LNCAP (cell line): ENCODE measurements around the gene COL25A1.

Source experiments
- TF ChIP-seq, protein P1 (sequence below): fragments of 450-650 bp; IDR thresholded peaks from 2 replicates; pipeline ENCODE4 v1.5.1; 2017; ENCODE audit warnings: mild to moderate bottlenecking

The COL25A1 gene

DNA sequence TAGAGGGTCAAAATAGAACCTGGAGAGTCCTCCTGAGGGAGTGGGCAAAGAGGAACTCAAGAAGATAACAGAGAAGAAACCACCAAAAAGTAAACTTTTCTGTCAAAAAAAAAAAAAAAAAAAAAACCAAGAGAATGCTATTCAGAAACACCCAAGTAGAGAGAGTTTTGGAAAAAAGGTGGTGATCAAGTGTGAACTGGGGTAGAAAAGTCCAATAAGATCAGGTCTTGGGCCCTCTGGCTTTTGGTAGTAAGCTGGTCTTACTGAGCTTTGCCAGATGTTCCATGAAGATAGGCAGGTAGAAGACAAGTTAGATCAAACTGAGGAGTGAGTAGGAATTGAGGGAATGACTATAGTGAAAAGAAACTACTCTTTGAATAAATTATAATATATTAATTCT lies 167.5 kb downstream of the COL25A1 start:
- TF ChIP-seq, protein P1, sequence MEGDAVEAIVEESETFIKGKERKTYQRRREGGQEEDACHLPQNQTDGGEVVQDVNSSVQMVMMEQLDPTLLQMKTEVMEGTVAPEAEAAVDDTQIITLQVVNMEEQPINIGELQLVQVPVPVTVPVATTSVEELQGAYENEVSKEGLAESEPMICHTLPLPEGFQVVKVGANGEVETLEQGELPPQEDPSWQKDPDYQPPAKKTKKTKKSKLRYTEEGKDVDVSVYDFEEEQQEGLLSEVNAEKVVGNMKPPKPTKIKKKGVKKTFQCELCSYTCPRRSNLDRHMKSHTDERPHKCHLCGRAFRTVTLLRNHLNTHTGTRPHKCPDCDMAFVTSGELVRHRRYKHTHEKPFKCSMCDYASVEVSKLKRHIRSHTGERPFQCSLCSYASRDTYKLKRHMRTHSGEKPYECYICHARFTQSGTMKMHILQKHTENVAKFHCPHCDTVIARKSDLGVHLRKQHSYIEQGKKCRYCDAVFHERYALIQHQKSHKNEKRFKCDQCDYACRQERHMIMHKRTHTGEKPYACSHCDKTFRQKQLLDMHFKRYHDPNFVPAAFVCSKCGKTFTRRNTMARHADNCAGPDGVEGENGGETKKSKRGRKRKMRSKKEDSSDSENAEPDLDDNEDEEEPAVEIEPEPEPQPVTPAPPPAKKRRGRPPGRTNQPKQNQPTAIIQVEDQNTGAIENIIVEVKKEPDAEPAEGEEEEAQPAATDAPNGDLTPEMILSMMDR, result no peak

DNA sequence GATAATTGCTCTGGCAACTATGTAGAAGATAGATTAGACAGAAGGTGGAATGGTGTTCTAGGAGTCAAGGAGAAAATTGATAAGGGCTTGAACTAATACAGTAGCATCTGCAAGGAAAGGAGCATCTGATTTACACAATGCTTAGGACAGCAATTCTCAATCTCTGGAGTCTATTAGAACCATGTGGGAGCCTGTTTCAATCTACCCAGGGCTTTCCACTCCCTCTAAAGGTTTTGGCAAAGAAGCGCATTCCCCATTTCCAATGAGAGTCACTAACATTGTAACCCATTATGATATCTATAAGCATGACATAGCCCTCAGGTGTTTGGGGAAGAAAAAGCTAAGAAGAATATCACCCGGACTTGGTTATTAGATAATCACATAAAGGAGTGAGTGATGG lies 168.2 kb downstream of the COL25A1 start:
- TF ChIP-seq, protein P1, result no peak

DNA sequence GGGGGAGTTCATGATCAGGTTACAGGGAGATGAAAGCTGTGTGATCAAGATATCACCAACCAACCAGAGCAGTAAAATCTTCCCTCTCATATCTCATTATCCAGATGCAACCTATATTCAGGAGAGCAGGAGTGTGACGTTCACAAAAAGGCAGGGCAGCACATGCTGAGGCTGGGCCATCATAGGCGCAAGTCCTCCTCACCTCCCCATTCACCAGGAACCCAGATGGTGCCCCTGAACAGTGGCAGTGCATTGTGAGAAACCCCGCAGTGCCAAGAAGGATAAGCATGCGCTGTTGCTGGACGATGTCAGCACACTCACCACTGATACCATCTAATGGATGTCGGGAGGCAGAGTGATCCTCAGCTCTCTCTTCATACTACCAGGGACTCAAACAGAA lies 170.9 kb downstream of the COL25A1 start:
- TF ChIP-seq, protein P1, result no peak

DNA sequence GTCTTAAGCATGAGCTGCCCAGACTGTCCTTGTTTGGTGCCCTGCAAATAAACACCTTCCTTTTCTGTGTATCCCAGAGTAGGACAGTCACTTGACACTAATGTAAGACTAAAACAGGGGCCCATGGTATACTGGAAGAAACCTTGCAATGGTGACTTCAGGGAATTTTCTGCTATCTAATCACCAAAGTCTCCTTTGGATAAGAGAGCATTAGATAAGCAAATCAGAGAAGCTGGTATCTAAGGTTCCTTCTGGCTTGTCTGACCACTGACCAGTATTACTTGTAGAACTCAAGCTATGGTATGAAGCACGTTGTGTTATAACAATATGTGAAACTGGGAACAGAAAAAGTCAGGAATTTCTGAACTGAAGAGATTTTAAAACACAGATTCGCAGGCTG lies 173.9 kb downstream of the COL25A1 start:
- TF ChIP-seq, protein P1, result no peak

DNA sequence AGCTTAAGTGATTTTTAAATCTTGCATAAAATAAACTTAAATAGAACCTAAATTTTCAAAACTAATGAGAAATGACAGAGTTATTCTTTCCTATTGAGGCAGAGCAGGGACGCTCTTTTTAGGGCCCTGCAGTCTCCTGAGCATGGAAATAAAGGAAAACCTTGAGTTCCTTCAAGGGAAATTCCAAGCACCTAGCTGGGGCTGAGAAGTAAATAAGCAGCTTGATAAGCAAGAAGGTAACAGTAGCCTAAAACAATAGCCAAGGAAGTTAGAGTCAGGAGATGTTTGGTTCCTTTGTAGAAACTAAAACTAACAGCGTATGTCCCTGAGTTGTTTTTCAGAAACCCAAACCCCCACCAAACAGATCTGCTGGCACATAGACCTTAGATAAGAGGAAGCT lies 174.6 kb downstream of the COL25A1 start:
- TF ChIP-seq, protein P1, result no peak

DNA sequence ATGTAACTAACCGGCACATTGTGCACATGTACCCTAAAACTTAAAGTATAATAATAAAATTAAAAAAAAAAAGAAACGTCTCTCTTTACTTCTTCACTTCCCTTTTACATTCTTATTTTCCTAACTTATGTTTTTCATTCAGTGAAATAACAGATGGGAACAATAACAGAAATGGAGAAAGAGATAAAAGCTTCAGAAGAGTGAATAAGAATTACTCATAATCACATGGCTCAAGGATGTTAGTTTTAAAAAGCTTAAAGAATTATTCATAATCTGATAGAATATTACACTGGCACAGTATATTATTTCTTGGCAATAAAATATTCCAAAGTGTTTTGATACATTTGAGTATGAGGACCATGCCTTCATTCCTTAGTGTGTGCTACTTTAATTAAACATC lies 175.6 kb downstream of the COL25A1 start:
- TF ChIP-seq, protein P1, result no peak

DNA sequence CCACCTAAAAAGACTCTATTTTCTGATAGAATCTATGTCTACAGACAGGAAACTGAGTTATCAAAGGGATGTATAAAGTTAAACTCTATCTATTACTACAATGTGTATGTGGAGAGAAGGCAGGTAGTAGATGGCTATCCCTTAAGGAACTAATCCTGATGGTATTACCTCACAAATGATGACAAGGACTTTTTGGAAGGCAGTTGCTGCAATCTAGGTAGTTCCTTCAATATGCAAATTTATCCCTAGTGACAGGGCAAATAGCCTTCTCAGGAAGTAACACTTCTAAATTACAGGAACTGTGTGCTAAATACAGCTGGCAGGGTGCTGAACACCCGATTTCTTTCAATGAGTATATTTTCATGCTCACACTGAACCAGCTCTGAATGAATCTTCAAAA lies 177.4 kb downstream of the COL25A1 start:
- TF ChIP-seq, protein P1, result no peak

DNA sequence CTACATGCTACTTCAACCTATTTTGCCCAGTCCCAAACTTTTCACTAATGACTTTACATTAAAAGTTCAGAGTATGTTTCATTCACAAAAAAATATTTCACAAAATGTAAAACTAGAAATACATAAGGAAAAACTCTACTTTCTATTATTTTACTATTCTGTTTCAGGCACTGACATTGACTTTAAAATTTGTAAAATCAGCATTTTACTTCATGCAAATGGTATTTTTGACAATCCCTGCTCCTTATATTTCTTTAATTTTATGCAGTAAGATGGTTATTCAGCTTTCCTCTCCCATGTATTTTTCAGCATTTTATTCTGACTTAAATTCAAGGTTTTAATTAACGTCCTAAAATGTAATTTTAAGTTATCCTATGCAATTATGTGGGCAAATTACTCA lies 178.5 kb downstream of the COL25A1 start:
- TF ChIP-seq, protein P1, result no peak
